ENCODE measurements around the gene CCT7.

GRCh38 chr2:73233154-73233931 lies 765 bp upstream of the CCT7 start, which contains the start of gene PRADC1:
- TF ChIP-seq CTCF (conservative IDR thresholded peaks at IDR 0.05): no peak
- no peak for TF ChIP-seq EZH2 (IDR thresholded peaks at IDR 0.05; ENCODE audit: low read depth)
